ENCODE results near the gene PPARA.

The PPARA gene

DNA sequence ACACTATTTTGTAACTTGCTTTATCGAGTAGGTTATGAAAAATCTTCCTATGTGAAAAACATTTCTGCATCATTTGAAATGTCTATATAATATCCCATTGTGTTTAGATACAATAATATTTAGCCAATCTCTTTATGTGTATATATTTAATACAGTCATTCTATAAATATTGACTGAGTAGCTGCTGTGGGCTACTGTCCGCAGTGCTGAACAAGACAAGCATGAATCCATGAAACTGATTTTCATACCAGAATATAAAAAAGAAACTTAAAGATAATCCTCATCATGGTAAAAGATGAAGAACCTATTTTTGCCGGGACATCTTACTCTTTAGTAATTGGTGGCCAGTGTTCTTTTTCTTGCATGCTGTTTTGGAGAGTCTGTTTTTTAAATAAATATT, 3.6 kb downstream of the PPARA start:
- H3K27me3 Mint-ChIP-seq (ENCODE audit: low read depth): peaks cover 23% of the 10 kb centered on the region
- peak overlapping the region; percentile 40 to 66 (median 59) for H3K4me3 Mint-ChIP-seq
- H3K27ac Mint-ChIP-seq: no peak overlapping the region
- H3K9me3 Mint-ChIP-seq: no peaks in the 10 kb centered on the region
- H3K4me1 Mint-ChIP-seq: peaks cover 6% of the 10 kb centered on the region
- TF ChIP-seq CTCF (IDR thresholded peaks at IDR 0.05; ENCODE audit: unreplicated experiment in 3 of 3): no peak
- peaks cover 11% of the 10 kb centered on the region for H3K36me3 Mint-ChIP-seq (ENCODE audit: low read depth)

- Mint-ChIP-seq H3K9me3 (no peaks in the 10 kb centered on the region), H3K27me3 (ENCODE audit: low read depth) (peaks cover 16% of the 10 kb centered on the region), H3K36me3 (ENCODE audit: low read depth) (peaks cover 20% of the 10 kb centered on the region), H3K27ac (peak overlapping the region in 2 of 3 experiments; percentile 19 to 52), H3K4me1 (peaks cover 4% of the 10 kb centered on the region), H3K4me3 (no peak overlapping the region)
- no peak for TF ChIP-seq CTCF (IDR thresholded peaks at IDR 0.05; ENCODE audit: unreplicated experiment in 3 of 3)
Observed at GRCh38 chr22:46156031-46156430, 5.7 kb downstream of the PPARA start.

DNA sequence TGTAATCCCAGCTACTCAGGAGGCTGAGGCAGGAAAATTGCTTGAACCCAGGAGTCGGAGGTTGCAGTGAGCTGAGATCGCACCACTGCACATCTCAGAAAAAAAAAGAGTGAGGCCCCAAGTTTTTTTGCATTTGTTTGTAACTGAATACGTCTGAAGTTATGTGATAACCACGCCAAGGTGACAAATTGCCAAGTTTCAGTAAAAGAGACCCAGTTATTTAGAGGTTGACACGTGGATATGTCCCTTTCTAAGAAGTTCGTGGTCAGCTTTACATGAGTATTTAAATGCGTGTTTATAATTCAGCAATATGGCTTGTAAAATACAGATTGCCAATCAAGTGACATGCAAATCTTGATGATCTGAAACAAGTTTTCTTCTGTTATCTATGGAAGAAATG, 8.0 kb downstream of the PPARA start:
- H3K9me3 Mint-ChIP-seq: no peaks in the 10 kb centered on the region
- peaks cover 18% of the 10 kb centered on the region for H3K36me3 Mint-ChIP-seq (ENCODE audit: low read depth)
- no peak overlapping the region for H3K4me3 Mint-ChIP-seq
- peaks cover 6% of the 10 kb centered on the region for H3K4me1 Mint-ChIP-seq
- peaks cover 5% of the 10 kb centered on the region for H3K27me3 Mint-ChIP-seq (ENCODE audit: low read depth)
- TF ChIP-seq CTCF (IDR thresholded peaks at IDR 0.05; ENCODE audit: unreplicated experiment in 3 of 3): no peak
- no peak overlapping the region for H3K27ac Mint-ChIP-seq

DNA sequence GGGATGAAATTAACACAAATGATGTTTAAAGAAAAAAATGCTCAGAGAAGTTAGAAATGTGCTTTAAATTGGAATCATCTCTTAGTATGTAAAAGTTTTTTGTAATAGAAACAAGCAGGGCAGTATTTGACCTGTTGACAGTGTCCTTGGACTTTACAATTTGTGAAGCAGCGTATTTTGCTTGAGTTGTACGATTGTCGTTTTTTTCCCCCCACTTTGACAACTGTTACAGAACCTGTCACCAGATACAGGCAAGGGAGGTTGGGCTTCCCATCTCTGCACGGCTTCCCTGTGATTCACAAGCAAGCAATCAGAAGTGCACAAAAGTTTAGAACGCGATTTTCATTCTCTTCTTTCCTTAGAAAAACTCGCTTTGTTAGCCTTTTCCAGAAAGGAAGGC, 8.9 kb downstream of the PPARA start:
- TF ChIP-seq CTCF (IDR thresholded peaks at IDR 0.05; ENCODE audit: unreplicated experiment in 3 of 3): no peak
- no peak overlapping the region for H3K4me3 Mint-ChIP-seq
- H3K27ac Mint-ChIP-seq: peak overlapping the region in 1 of 3 experiments; percentile 15
- H3K36me3 Mint-ChIP-seq (ENCODE audit: low read depth): peaks cover 18% of the 10 kb centered on the region
- H3K27me3 Mint-ChIP-seq (ENCODE audit: low read depth): no peaks in the 10 kb centered on the region
- H3K9me3 Mint-ChIP-seq: no peaks in the 10 kb centered on the region
- H3K4me1 Mint-ChIP-seq: peaks cover 8% of the 10 kb centered on the region

DNA sequence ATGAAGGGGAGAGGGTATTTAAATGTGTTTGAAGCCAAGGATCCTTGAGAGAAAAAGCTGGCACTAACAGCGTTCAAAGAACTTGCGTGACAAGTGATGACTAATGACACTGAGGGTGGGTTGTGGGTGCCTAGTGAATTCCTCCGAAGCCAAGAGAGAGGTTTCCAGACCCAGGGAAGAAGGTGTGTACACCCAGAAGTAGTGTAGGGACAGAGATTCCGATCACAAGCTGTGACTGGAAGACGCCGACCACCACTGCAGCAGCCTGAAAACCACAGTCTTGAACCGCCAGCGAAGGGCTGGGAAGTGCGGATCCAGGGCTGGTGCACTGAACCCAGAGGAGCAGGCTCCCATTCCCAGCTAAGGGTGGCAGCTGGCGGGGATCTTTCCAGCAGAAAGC, 9.5 kb downstream of the PPARA start:
- Mint-ChIP-seq H3K27ac (peak overlapping the region in 1 of 3 experiments; percentile 15), H3K36me3 (ENCODE audit: low read depth) (peaks cover 18% of the 10 kb centered on the region), H3K9me3 (no peaks in the 10 kb centered on the region), H3K4me1 (peaks cover 8% of the 10 kb centered on the region), H3K27me3 (ENCODE audit: low read depth) (no peaks in the 10 kb centered on the region), H3K4me3 (no peak overlapping the region)
- TF ChIP-seq CTCF (IDR thresholded peaks at IDR 0.05; ENCODE audit: unreplicated experiment in 3 of 3): no peak

DNA sequence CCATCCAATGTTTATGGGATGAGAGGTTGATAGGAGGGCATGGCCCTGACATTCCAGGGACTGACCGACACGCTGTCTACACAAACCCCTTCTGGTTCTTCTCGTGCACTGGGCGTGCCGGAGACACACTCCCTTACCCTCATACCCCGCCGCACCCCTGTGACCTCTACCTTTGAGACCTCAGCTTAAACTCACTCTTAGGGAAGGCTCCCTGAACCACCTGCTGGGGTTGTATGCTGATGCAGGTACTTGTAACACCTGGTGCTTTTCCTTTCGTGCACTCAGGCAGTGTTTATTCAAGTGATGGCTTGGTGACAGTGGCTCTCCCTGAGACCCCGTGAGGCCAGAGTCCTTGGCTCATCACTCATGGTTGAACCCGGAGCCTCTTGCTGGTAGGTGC, 12.0 kb downstream of the PPARA start:
- Mint-ChIP-seq H3K27ac (no peak overlapping the region), H3K36me3 (ENCODE audit: low read depth) (peaks cover 14% of the 10 kb centered on the region), H3K27me3 (ENCODE audit: low read depth) (no peaks in the 10 kb centered on the region), H3K4me3 (no peak overlapping the region), H3K9me3 (no peaks in the 10 kb centered on the region), H3K4me1 (peaks cover 8% of the 10 kb centered on the region)
- no peak for TF ChIP-seq CTCF (IDR thresholded peaks at IDR 0.05; ENCODE audit: unreplicated experiment in 3 of 3)
